GM12878 (cell line): ENCODE measurements around the gene ADAT3. TPM values are rescaled to one million over a fixed set of nuclear protein-coding genes. Genes with fewer than 3 reads are reported as not detected.

ENCODE experiments used
- ATAC-seq: fragments of 200-7000 bp; cut with Tn5 transposase; 3 replicates; pipeline ENCODE4 v1.9.1; 2020; ENCODE audit warnings: mild to moderate bottlenecking, moderate library complexity
- BruUV-seq: library from RNA; stranded (reverse); fragments of 400-500 nt; replicated peaks from 2 replicates; lab custom pipeline; 2021; lab: Mats Ljungman, UMichigan
- CTCF ChIA-PET: fragments of 300-600 bp; sonication (Branson Sonifier 250); formaldehyde crosslinking; extraction: SDS; loops from one replicate; lab custom pipeline; 2021; ENCODE audit warnings: inconsistent platforms; lab: Yijun Ruan, JAX
- POLR2A ChIA-PET: fragments of 350-600 bp; formaldehyde crosslinking; extraction: SDS; loops from one replicate; lab custom pipeline; 2021; ENCODE audit warnings: inconsistent platforms; lab: Charles Lee
- RAD21 ChIA-PET: fragments of 300-600 bp; sonication (Branson Sonifier 250); formaldehyde crosslinking; loops from one replicate; lab custom pipeline; 2023; ENCODE audit warnings: antibody characterized with exemption; ENCODE audit not compliant: unreplicated experiment; lab: Charles Lee
- SMC1A ChIA-PET: fragments of 300-600 bp; sonication (Branson Sonifier 250); formaldehyde crosslinking; loops from one replicate; lab custom pipeline; 2023; ENCODE audit not compliant: unreplicated experiment, uncharacterized antibody; lab: Charles Lee
- DNase-seq: peaks from one replicate; pipeline ENCODE4 v3.0.0-alpha.2; 2011; ENCODE audit warnings: low read depth, low spot score
- FAIRE-seq: peaks from 3 replicates; lab custom pipeline; 2011; peaks lifted over from hg19 to GRCh38; lab: Jason Lieb, UNC
- H2AFZ ChIP-seq: 2 replicates; pipeline ENCODE4 v1.6.0; 2011; ENCODE audit warnings: low read depth, low read length, control low read depth; ENCODE audit not compliant: control insufficient read depth
- H3K27ac ChIP-seq: 2 replicates; pipeline ENCODE4 v1.5.1; 2011; ENCODE audit warnings: control low read depth; ENCODE audit not compliant: control insufficient read depth, insufficient read depth
- H3K27me3 ChIP-seq, 2 experiments: replicated peaks in 1 of 2; 2 replicates each; pipeline versions ENCODE4 v1.6.0 to v1.6.1; 2011; ENCODE audit warnings: low read length in 1 of 2; ENCODE audit not compliant: control insufficient read depth in 2 of 2, insufficient read depth in 2 of 2
- H3K36me3 ChIP-seq, 2 experiments: 2 replicates each; pipeline ENCODE4 v1.5.1; 2011; ENCODE audit warnings: low read length in 1 of 2; ENCODE audit not compliant: control insufficient read depth in 2 of 2, insufficient read depth in 2 of 2
- H3K4me1 ChIP-seq: 2 replicates; pipeline ENCODE4 v1.6.1; 2011; ENCODE audit warnings: mild to moderate bottlenecking, low read length, moderate library complexity, mixed read lengths; ENCODE audit not compliant: control insufficient read depth, insufficient read depth
- H3K4me2 ChIP-seq: 2 replicates; pipeline ENCODE4 v1.6.0; 2011; ENCODE audit warnings: control low read depth; ENCODE audit not compliant: control insufficient read depth, insufficient read depth
- H3K4me3 ChIP-seq: fragments of 200-600 bp; sonication (generic); 2 replicates; pipeline ENCODE4 v1.5.1; 2016
- H3K79me2 ChIP-seq: 2 replicates; pipeline ENCODE4 v1.6.0; 2011; ENCODE audit warnings: low read length; ENCODE audit not compliant: control insufficient read depth, insufficient read depth
- H3K9ac ChIP-seq: 2 replicates; pipeline ENCODE4 v1.8.0; 2011; ENCODE audit warnings: low read length, control low read depth, mixed read lengths; ENCODE audit not compliant: control insufficient read depth, insufficient read depth
- H3K9me3 ChIP-seq: replicated peaks from 3 replicates; pipeline ENCODE4 v1.5.1; 2011; ENCODE audit warnings: mild to moderate bottlenecking, low read length; ENCODE audit not compliant: control insufficient read depth, insufficient read depth
- H4K20me1 ChIP-seq: 2 replicates; pipeline ENCODE4 v1.6.0; 2011; ENCODE audit not compliant: control insufficient read depth, insufficient read depth
- ASH2L ChIP-seq: fragments of 300-600, 200-600 bp; sonication (generic); IDR thresholded peaks from 2 replicates; pipeline ENCODE4 v1.6.1; 2017; ENCODE audit warnings: low read depth, mild to moderate bottlenecking, borderline replicate concordance
- BACH1 ChIP-seq: fragments of 450-650 bp; IDR thresholded peaks from 2 replicates; pipeline ENCODE4 v1.6.1; 2017; ENCODE audit warnings: mild to moderate bottlenecking, borderline replicate concordance
- CHD2 ChIP-seq: IDR thresholded peaks from 2 replicates; pipeline ENCODE4 v1.6.1; 2011; ENCODE audit warnings: low read depth, low read length, improper control_type of control experiment, borderline replicate concordance
- IKZF2 ChIP-seq, 2 experiments: fragments of 450-650 bp; IDR thresholded peaks; 2 replicates each; pipeline ENCODE4 v1.6.1; 2017; ENCODE audit warnings: mild to moderate bottlenecking in 2 of 2, moderate library complexity in 2 of 2
- WGBS: methylation state at CpG from one replicate; pipeline ENCODE4 v1.1.6; 2016; ENCODE audit warnings: low lambda C conversion rate; ENCODE audit not compliant: insufficient replicate concordance, insufficient coverage; ENCODE audit errors: missing lambda C conversion rate; 5-methylcytosine and 5-hydroxymethylcytosine counted together
- in situ Hi-C: fragments of 300-500 bp; cut with MboI; formaldehyde crosslinking; loops from 9 replicates; pipeline ENCODE4 v1.14.3; 2018; ENCODE audit warnings: mixed read lengths
- intact Hi-C: fragments of 100-400 bp; cut with micrococcal nuclease; formaldehyde crosslinking; loops from one replicate; pipeline ENCODE4 v1.14.2; 2022; ENCODE audit not compliant: unreplicated experiment
- polyA plus RNA-seq, 11 experiments: library from polyadenylated mRNA; depleted of rRNA in 4 of 11; unstranded in 6 of 11; stranded (reverse) in 5 of 11; fragments of >200 nt; fragmentation: Nextera tagmentation in 4 of 11; fragmentation: Illumina TruSeq in 1 of 11; extraction: Ambion mirVana in 4 of 11; extraction: Trizol in 1 of 11; gene quantifications; 1 replicate in 1 of 11; 2 replicates in 10 of 11; pipeline versions ENCODE4 v1.2.1 to v1.2.3, GENCODE V29; 2011 to 2016; ENCODE audit warnings: inconsistent platforms in 2 of 11, missing spikeins in 2 of 11, low read depth in 1 of 11
- total RNA-seq, 4 experiments: library from RNA; depleted of rRNA in 3 of 4; stranded (reverse); fragments of >200 nt in 3 of 4; fragmentation: Illumina TruSeq in 1 of 4; extraction: Trizol in 1 of 4; gene quantifications; 2 replicates each; pipeline versions ENCODE4 v1.2.1 to v1.2.3, GENCODE V29; 2013 to 2021

ADAT3 gene
- total and polyA plus RNA-seq, 10 of the 15 experiments (the other 5 are each of a cell fraction or from before 2014, with no cell fraction given): 0.27 to 11.8 (median 7.7) TPM; not detected in 3

DNA sequence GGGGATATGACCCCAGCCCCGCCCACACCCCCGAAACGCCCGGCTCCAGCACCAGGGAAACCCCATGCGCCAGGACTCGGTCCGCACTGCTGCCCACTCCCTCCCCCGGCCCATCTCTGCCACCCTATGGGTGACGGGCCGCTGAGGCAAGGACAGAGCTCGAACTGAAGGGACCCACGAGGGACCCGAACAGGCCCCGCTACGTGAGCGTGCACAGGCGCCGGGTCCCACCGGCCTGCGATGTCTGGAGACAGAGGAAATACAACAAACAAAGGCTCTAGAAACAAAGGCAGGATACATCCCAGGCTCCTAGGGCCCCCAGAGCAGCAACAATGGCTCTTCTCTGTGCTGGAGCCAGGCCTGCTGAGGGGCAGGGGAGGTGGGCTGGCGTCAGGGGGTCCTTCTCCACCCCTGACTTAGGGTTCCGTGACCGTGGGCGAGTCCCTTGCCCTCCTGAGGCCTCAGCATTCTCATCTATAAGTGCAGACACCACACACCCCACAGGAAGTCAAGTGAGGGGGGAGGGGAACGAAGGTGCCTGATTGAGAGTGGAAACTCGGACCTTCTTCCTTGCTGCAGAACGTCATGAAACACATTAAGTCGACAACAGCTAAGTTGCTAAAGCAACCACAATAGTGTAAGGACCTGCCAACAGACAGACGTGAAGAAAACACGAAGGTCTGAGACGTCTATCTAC lies 23.0 kb upstream of the ADAT3 start:
- Histone ChIP-seq H3K27me3 (no peaks in the 10 kb centered on the region), H3K4me3 (peak overlapping the region; percentile 55), H2AFZ (no peak overlapping the region), H3K36me3 (peaks cover 0 to 6% of the 10 kb centered on the region in 2 experiments; a peak in 2 of 4 replicates), H3K79me2 (peaks cover 34% of the 10 kb centered on the region), H4K20me1 (peaks cover 9% of the 10 kb centered on the region; the same call in 1 of the 2 replicates), H3K4me2 (peak overlapping the region; percentile 86), H3K9ac (peak overlapping the region; percentile 54), H3K4me1 (peaks cover 21% of the 10 kb centered on the region), H3K9me3 (no peaks in the 10 kb centered on the region)
- DNase-seq (no peak), ATAC-seq (peak; percentile 61), FAIRE-seq (no peak)
- SMC1A ChIA-PET: interaction anchor here (1.3 kb wide), 1 partner anchor 13 kb away, joined by 3 read pairs; no protein-coding TSS in a partner anchor
- RAD21 ChIA-PET: no interaction called here
- POLR2A ChIA-PET: interaction anchor here (1.0 to 2.7 kb wide), 2 partner anchors 7 to 22 kb away, joined by 3 to 9 read pairs; no protein-coding TSS in a partner anchor
- 48% methylated on average over 28 of the region's 31 CpGs for WGBS
- intact Hi-C loops (no loop called here), in situ Hi-C loops (no loop called here)
- CTCF ChIA-PET: interaction anchor here (1.7 kb wide), 1 partner anchor 15 kb away, joined by 5 read pairs; no protein-coding TSS in a partner anchor
- no peak for TF ChIP-seq IKZF2 (IDR thresholded peaks at IDR 0.05)
- no peak for TF ChIP-seq ASH2L
- TF ChIP-seq BACH1: no peak
- peak; percentile 49; the same call in 1 of the 2 replicates for TF ChIP-seq CHD2
- TF ChIP-seq, all 136 proteins: peak for 1
- H3K27ac ChIP-seq: peak overlapping the region; percentile 30; the same call in 1 of the 2 replicates
- BruUV-seq: no TSS peak
